IMR-90 (cell line): Measurements from ENCODE around the gene HCRTR1. TPM values are rescaled to one million over a fixed set of nuclear protein-coding genes. Genes with fewer than 3 reads are reported as not detected.

Source experiments
- ATAC-seq: fragments of 200-7000 bp; cut with Tn5 transposase; 2 replicates; pipeline ENCODE4 v1.9.1; 2020; ENCODE audit warnings: low read depth, mild to moderate bottlenecking, moderate library complexity
- BruUV-seq: library from RNA; stranded (reverse); fragments of 400-500 nt; replicated peaks from 2 replicates; lab custom pipeline; 2021; lab: Mats Ljungman, UMichigan
- CTCF ChIA-PET: fragments of 300-600 bp; formaldehyde crosslinking; extraction: SDS; loops from one replicate; lab custom pipeline; 2021; ENCODE audit warnings: antibody characterized with exemption; lab: Yijun Ruan, JAX
- POLR2A ChIA-PET: fragments of 300-600 bp; sonication (Branson Sonifier 250); formaldehyde crosslinking; loops from one replicate; lab custom pipeline; 2022; ENCODE audit warnings: antibody characterized with exemption; ENCODE audit not compliant: unreplicated experiment; lab: Charles Lee
- DNase-seq: peaks from one replicate; pipeline ENCODE4 v3.0.0; 2013
- H2AFZ ChIP-seq: replicated peaks from 2 replicates; pipeline ENCODE3; 2013; ENCODE audit warnings: low read length, mild to moderate bottlenecking; ENCODE audit not compliant: poor library complexity
- H2AK5ac ChIP-seq: 2 replicates; pipeline ENCODE4 v1.6.1; 2013; ENCODE audit warnings: low read depth, low read length, inconsistent platforms
- H2AK9ac ChIP-seq: replicated peaks from 2 replicates; pipeline ENCODE3; 2013; ENCODE audit warnings: mild to moderate bottlenecking, low read depth, low read length, moderate library complexity; ENCODE audit not compliant: poor library complexity
- H2BK120ac ChIP-seq: 2 replicates; pipeline ENCODE4 v1.6.1; 2013; ENCODE audit warnings: low read depth, low read length, inconsistent platforms
- H2BK15ac ChIP-seq: 3 replicates; pipeline ENCODE4 v1.6.1; 2013; ENCODE audit warnings: low read depth, low read length, inconsistent platforms
- H2BK20ac ChIP-seq: 2 replicates; pipeline ENCODE4 v1.6.1; 2013; ENCODE audit warnings: low read depth, mild to moderate bottlenecking, inconsistent platforms, low read length, moderate library complexity
- H2BK5ac ChIP-seq: 2 replicates; pipeline ENCODE4 v1.6.1; 2013; ENCODE audit warnings: mild to moderate bottlenecking, low read depth, low read length, inconsistent platforms; ENCODE audit not compliant: poor library complexity, severe bottlenecking
- H3K14ac ChIP-seq: replicated peaks from 2 replicates; pipeline ENCODE4 v1.6.1; 2013; ENCODE audit warnings: low read depth, low read length, inconsistent platforms
- H3K18ac ChIP-seq: 2 replicates; pipeline ENCODE4 v1.6.1; 2013; ENCODE audit warnings: low read depth, low read length, control low read depth
- H3K23ac ChIP-seq: 2 replicates; pipeline ENCODE4 v1.6.1; 2013; ENCODE audit warnings: low read depth, low read length, inconsistent platforms
- H3K27ac ChIP-seq: 2 replicates; pipeline ENCODE4 v1.5.1; 2013; ENCODE audit warnings: mild to moderate bottlenecking, control low read depth, low read length; ENCODE audit not compliant: insufficient read depth
- H3K27me3 ChIP-seq: 2 replicates; pipeline ENCODE4 v1.6.1; 2013; ENCODE audit warnings: low read length; ENCODE audit not compliant: control insufficient read depth, insufficient read depth
- H3K36me3 ChIP-seq: 2 replicates; pipeline ENCODE4 v1.6.1; 2013; ENCODE audit warnings: low read length, mixed read lengths; ENCODE audit not compliant: control insufficient read depth, insufficient read depth
- H3K4ac ChIP-seq: 2 replicates; pipeline ENCODE4 v1.6.1; 2013; ENCODE audit warnings: low read depth, low read length, inconsistent platforms
- H3K4me1 ChIP-seq: 2 replicates; pipeline ENCODE4 v1.6.1; 2013; ENCODE audit warnings: low read length, mixed read lengths; ENCODE audit not compliant: control insufficient read depth, insufficient read depth
- H3K4me2 ChIP-seq: 2 replicates; pipeline ENCODE4 v1.6.1; 2013; ENCODE audit warnings: low read depth, mild to moderate bottlenecking, control low read depth, low read length, moderate library complexity
- H3K4me3 ChIP-seq: 2 replicates; pipeline ENCODE4 v1.5.1; 2013; ENCODE audit warnings: low read depth, mild to moderate bottlenecking, control low read depth, low read length, moderate library complexity; ENCODE audit not compliant: insufficient read depth
- H3K56ac ChIP-seq: 2 replicates; pipeline ENCODE4 v1.6.1; 2013; ENCODE audit warnings: low read length, inconsistent platforms; ENCODE audit not compliant: insufficient read depth; ENCODE audit errors: extremely low read depth
- H3K79me1 ChIP-seq, 2 experiments: 2 replicates each; pipeline ENCODE4 v1.6.1; 2013; ENCODE audit warnings: low read length in 2 of 2, inconsistent platforms in 1 of 2, low read depth in 1 of 2
- H3K9ac ChIP-seq: 2 replicates; pipeline ENCODE4 v1.6.1; 2013; ENCODE audit warnings: low read depth, low read length, control low read depth
- H3K9me1 ChIP-seq: 2 replicates; pipeline ENCODE4 v1.6.1; 2013; ENCODE audit warnings: low read length, inconsistent platforms; ENCODE audit not compliant: insufficient read depth
- H3K9me3 ChIP-seq: 2 replicates; pipeline ENCODE4 v1.6.1; 2013; ENCODE audit warnings: low read length; ENCODE audit not compliant: control insufficient read depth, insufficient read depth
- H4K20me1 ChIP-seq: 2 replicates; pipeline ENCODE4 v1.6.1; 2013; ENCODE audit warnings: low read length, inconsistent platforms; ENCODE audit not compliant: insufficient read depth
- H4K5ac ChIP-seq: 2 replicates; pipeline ENCODE4 v1.6.1; 2013; ENCODE audit warnings: mild to moderate bottlenecking, low read depth, low read length, control low read depth
- H4K8ac ChIP-seq, 2 experiments: 2 replicates each; pipeline ENCODE4 v1.6.1; 2013; ENCODE audit warnings: low read depth in 2 of 2, low read length in 2 of 2, control low read depth in 1 of 2, inconsistent platforms in 1 of 2
- H4K91ac ChIP-seq: 2 replicates; pipeline ENCODE4 v1.6.1; 2013; ENCODE audit warnings: low read depth, low read length, inconsistent platforms; ENCODE audit not compliant: insufficient read depth
- BHLHE40 ChIP-seq: fragments of 150-350 bp; IDR thresholded peaks from 2 replicates; pipeline ENCODE4 v1.6.1; 2016; ENCODE audit warnings: mild to moderate bottlenecking, low read depth, low read length
- FOS ChIP-seq: fragments of 150-350 bp; IDR thresholded peaks from 2 replicates; pipeline ENCODE4 v1.6.1; 2016; ENCODE audit warnings: low read depth, low read length
- MAFK ChIP-seq: IDR thresholded peaks from 2 replicates; pipeline ENCODE4 v1.6.1; 2012; ENCODE audit warnings: low read depth, low read length, improper control_type of control experiment
- MAZ ChIP-seq: IDR thresholded peaks from 2 replicates; pipeline ENCODE4 v1.6.1; 2012; ENCODE audit warnings: low read depth, mild to moderate bottlenecking, low read length, improper control_type of control experiment, moderate library complexity, borderline replicate concordance
- MXI1 ChIP-seq: IDR thresholded peaks from 2 replicates; pipeline ENCODE4 v1.6.1; 2012; ENCODE audit warnings: low read depth, mild to moderate bottlenecking, low read length, moderate library complexity, borderline replicate concordance
- POLR2A ChIP-seq: IDR thresholded peaks from 2 replicates; pipeline ENCODE4 v1.6.1; 2012; ENCODE audit warnings: mild to moderate bottlenecking, low read depth, low read length
- RAD21 ChIP-seq: IDR thresholded peaks from 2 replicates; pipeline ENCODE4 v1.6.1; 2012; ENCODE audit warnings: low read length, improper control_type of control experiment
- RCOR1 ChIP-seq: IDR thresholded peaks from 2 replicates; pipeline ENCODE4 v1.6.1; 2012; ENCODE audit warnings: mild to moderate bottlenecking, low read length, improper control_type of control experiment; ENCODE audit not compliant: insufficient replicate concordance
- RFX5 ChIP-seq: IDR thresholded peaks from 2 replicates; pipeline ENCODE4 v1.8.0; 2012; ENCODE audit warnings: low read depth, mild to moderate bottlenecking, low read length, moderate library complexity
- SMC3 ChIP-seq: fragments of 150-350 bp; IDR thresholded peaks from 2 replicates; pipeline ENCODE4 v1.6.1; 2016; ENCODE audit warnings: low read depth, mild to moderate bottlenecking, antibody characterized with exemption, low read length, moderate library complexity
- WGBS, 2 experiments: methylation state at CpG; one replicate each; pipeline versions ENCODE4 v1.1.5 to v1.1.7; 2013; ENCODE audit warnings: missing lambda C conversion rate in 2 of 2; ENCODE audit not compliant: insufficient read length in 1 of 2; ENCODE audit errors: extremely low coverage in 2 of 2; 5-methylcytosine and 5-hydroxymethylcytosine counted together
- dilution Hi-C: fragments of 300-500 bp; cut with HindIII; formaldehyde crosslinking; loops from one replicate; pipeline ENCODE4 v1.14.3; 2018; ENCODE audit warnings: low sequenced_read_pairs; ENCODE audit not compliant: unreplicated experiment
- in situ Hi-C: fragments of 300-500 bp; cut with MboI; formaldehyde crosslinking; loops from 3 replicates; pipeline ENCODE4 v1.14.3; 2019; ENCODE audit warnings: low sequenced_read_pairs, inconsistent platforms, mixed read lengths
- intact Hi-C: fragments of 100-400 bp; cut with micrococcal nuclease; formaldehyde crosslinking; loops from 2 replicates; pipeline ENCODE4 v1.10.0; 2022
- polyA plus RNA-seq, 3 experiments: library from polyadenylated mRNA; depleted of rRNA; stranded (reverse); fragments of >200 nt; gene quantifications; 2 replicates each; pipeline ENCODE4 v1.2.3, GENCODE V29; 2012; ENCODE audit warnings: low replicate concordance in 1 of 3
- total RNA-seq: library from RNA; depleted of rRNA; stranded (reverse); fragments of >200 nt; gene quantifications from 2 replicates; pipeline ENCODE4 v1.2.3, GENCODE V29; 2012
- TF ChIP-seq, protein P1 (sequence below): conservative IDR thresholded peaks from 2 replicates; pipeline ENCODE4 v1.5.1; 2012; ENCODE audit warnings: mild to moderate bottlenecking, low read depth, low read length, improper control_type of control experiment
- TF ChIP-seq, protein P2 (sequence below): fragments of 150-350 bp; IDR thresholded peaks from 2 replicates; pipeline ENCODE4 v1.6.1; 2017; ENCODE audit warnings: mild to moderate bottlenecking, antibody characterized with exemption, low read length, low read depth

HCRTR1 gene
- total and polyA plus RNA-seq, 2 of the 4 experiments (the other 2 are of a cell fraction), result not detected

DNA sequence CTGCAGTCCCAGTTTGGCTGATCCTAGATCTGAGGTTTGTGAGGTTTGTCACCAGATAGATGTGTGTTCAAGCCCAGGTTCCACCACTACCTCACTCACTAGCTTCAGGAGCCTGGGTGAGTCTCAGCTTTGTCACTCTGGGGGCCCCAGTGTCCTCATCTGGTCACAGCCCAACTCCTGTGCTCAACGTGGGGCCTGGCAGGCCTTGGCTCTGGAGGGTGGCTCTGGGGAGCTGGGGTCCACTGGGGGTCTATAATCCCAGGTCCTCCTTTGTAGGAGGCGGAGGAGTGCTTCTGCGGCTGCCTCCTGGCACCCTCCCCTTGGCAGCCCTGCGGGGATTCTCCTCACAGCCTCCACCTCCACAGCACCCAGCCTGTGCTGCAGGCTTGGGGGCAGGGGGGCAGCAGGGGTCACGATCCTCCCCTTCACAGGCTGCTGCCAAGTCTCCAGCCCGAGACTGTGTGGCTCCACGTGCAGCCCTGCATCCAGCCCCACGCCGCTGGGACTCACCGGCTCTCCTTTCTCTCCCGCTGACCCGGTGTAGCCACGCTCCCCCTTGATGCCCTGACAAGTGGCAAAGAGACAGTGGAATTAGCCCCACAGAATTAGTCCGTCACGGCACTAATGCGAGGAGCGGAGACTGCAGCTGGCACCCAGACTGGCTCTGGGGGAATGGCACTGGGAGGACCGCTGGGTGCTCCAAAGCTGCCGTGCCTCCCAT is 49.7 kb downstream of the HCRTR1 start (continued):
- no peak for TF ChIP-seq MXI1

DNA sequence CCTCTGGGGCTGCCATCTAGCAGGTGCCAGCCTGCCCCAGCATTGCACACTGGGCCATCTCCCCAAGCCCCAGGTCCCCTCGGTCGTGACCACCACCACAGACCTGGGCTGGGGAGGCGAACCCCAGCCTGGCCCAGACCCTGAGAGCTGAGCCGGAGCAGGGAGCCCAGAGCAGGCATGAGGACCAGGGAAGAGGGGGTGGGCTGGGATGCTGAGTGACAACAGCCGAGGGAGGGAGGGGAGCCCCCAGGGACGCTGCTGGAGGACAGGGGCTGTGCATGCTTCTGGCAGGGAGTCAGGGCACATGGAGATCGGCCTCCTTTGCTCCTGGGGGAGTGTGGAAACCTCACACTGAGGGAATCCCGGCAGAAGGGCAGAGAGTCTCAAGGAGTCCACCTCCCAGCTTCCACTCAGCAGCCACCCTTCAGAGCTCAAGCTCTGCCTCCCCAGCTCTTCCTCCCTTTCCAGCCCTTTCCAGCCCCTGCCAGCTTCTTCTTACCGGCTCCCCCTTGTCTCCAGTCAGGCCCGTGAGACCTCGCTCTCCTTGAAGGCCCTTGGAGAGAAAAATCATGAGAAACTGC is 50.9 kb downstream of the HCRTR1 start:
- H3K18ac ChIP-seq, result no peak overlapping the region
- CTCF ChIA-PET, result no interaction called here
- no peak overlapping the region for H2BK15ac ChIP-seq
- no peak overlapping the region for H2BK5ac ChIP-seq
- H2BK20ac ChIP-seq, result no peak overlapping the region
- peaks cover 0 to 3% of the 10 kb centered on the region in 2 experiments; a peak in 1 of 4 replicates for H3K79me1 ChIP-seq
- no peak overlapping the region for H3K9ac ChIP-seq
- no peaks in the 10 kb centered on the region for H3K27me3 ChIP-seq
- no peak overlapping the region for H4K5ac ChIP-seq
- H3K9me3 ChIP-seq, result no peaks in the 10 kb centered on the region
- no peak overlapping the region for H2BK120ac ChIP-seq
- no peak for DNase-seq
- no peaks in the 10 kb centered on the region for H4K20me1 ChIP-seq
- no peak overlapping the region for H3K56ac ChIP-seq
- intact Hi-C loops, result no loop called here
- no peak overlapping the region for H2AK9ac ChIP-seq
- dilution Hi-C loops, result no loop called here
- no peak overlapping the region for H3K4me2 ChIP-seq
- 93% methylated on average over 4 of the region's 11 CpGs; no CpG with 5 or more reads in 1 of the 2 experiments for WGBS, 2 experiments
- ATAC-seq, result no peak
- H3K4me3 ChIP-seq, result no peak overlapping the region
- no peak overlapping the region for H4K8ac ChIP-seq
- no peak overlapping the region for H3K27ac ChIP-seq
- no peak overlapping the region for H4K91ac ChIP-seq
- H3K36me3 ChIP-seq, result peaks cover 70% of the 10 kb centered on the region
- H3K9me1 ChIP-seq, result peaks cover 7% of the 10 kb centered on the region; the same call in 1 of the 2 replicates
- in situ Hi-C loops, result loop anchor here (10.0 kb wide), 1 partner anchor 76 kb away; no protein-coding TSS in a partner anchor
- H3K4me1 ChIP-seq, result peaks cover 12% of the 10 kb centered on the region
- H2AFZ ChIP-seq, result peak overlapping the region; percentile 14
- no peak overlapping the region for H3K4ac ChIP-seq
- no peak overlapping the region for H3K14ac ChIP-seq
- POLR2A ChIA-PET, result no interaction called here
- no TSS peak for BruUV-seq
- H2AK5ac ChIP-seq, result no peak overlapping the region
- H3K23ac ChIP-seq, result no peak overlapping the region
- TF ChIP-seq RCOR1 (no peak), FOS (no peak), POLR2A (no peak), MAFK (no peak), MAZ (no peak), BHLHE40 (no peak), SMC3 (no peak), RAD21 (no peak), RFX5 (no peak)
- TF ChIP-seq, protein P1, sequence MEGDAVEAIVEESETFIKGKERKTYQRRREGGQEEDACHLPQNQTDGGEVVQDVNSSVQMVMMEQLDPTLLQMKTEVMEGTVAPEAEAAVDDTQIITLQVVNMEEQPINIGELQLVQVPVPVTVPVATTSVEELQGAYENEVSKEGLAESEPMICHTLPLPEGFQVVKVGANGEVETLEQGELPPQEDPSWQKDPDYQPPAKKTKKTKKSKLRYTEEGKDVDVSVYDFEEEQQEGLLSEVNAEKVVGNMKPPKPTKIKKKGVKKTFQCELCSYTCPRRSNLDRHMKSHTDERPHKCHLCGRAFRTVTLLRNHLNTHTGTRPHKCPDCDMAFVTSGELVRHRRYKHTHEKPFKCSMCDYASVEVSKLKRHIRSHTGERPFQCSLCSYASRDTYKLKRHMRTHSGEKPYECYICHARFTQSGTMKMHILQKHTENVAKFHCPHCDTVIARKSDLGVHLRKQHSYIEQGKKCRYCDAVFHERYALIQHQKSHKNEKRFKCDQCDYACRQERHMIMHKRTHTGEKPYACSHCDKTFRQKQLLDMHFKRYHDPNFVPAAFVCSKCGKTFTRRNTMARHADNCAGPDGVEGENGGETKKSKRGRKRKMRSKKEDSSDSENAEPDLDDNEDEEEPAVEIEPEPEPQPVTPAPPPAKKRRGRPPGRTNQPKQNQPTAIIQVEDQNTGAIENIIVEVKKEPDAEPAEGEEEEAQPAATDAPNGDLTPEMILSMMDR, result no peak
- TF ChIP-seq, protein P2, sequence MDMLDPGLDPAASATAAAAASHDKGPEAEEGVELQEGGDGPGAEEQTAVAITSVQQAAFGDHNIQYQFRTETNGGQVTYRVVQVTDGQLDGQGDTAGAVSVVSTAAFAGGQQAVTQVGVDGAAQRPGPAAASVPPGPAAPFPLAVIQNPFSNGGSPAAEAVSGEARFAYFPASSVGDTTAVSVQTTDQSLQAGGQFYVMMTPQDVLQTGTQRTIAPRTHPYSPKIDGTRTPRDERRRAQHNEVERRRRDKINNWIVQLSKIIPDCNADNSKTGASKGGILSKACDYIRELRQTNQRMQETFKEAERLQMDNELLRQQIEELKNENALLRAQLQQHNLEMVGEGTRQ, result no peak
